Breast epithelium (tissue), 3 donors: Measurements from ENCODE around the gene SACM1L.

Experiments used
- POLR2A ChIP-seq: fragments of 450-650 bp; IDR thresholded peaks from one replicate; pipeline ENCODE4 v1.6.1; 2016; ENCODE audit warnings: antibody characterized with exemption, mild to moderate bottlenecking, moderate library complexity
- POLR2AphosphoS5 ChIP-seq, 3 donors: sonication (generic); formaldehyde crosslinking; IDR thresholded peaks; one replicate each; pipeline ENCODE4 v1.6.1; 2017; ENCODE audit warnings: antibody characterized with exemption in 3 of 3
- TF ChIP-seq, protein P1 (sequence below), 3 donors: fragments of 450-650 bp; IDR thresholded peaks; one replicate each; pipeline ENCODE4 v1.5.1; 2016 to 2017; ENCODE audit warnings: antibody characterized with exemption in 3 of 3, mild to moderate bottlenecking in 3 of 3, moderate library complexity in 3 of 3

DNA sequence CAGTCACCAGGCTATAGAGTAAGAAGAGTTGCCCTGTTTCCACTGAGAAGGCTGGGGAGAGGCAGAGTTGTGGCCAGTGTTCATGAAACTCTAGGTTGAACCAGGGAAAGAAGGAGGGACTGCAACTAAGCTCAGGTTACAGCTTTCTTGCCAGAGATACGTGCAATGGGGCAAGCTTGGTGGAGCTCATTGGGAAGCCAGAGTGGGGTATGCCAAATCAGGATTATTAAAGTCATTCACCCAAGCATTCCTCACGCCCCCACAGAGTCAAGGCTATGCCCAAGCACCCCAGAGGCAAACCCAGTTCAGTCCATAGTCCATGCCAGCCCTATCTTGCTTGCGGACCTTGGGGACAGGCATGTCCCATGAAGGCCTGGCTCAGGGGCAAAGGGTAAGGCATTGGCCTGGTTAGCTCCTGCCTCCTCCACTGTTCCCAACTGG is 89.6 kb downstream of the SACM1L start:
- TF ChIP-seq POLR2A (no peak), POLR2AphosphoS5 (IDR thresholded peaks at IDR 0.05) (no peak)
- TF ChIP-seq, protein P1, sequence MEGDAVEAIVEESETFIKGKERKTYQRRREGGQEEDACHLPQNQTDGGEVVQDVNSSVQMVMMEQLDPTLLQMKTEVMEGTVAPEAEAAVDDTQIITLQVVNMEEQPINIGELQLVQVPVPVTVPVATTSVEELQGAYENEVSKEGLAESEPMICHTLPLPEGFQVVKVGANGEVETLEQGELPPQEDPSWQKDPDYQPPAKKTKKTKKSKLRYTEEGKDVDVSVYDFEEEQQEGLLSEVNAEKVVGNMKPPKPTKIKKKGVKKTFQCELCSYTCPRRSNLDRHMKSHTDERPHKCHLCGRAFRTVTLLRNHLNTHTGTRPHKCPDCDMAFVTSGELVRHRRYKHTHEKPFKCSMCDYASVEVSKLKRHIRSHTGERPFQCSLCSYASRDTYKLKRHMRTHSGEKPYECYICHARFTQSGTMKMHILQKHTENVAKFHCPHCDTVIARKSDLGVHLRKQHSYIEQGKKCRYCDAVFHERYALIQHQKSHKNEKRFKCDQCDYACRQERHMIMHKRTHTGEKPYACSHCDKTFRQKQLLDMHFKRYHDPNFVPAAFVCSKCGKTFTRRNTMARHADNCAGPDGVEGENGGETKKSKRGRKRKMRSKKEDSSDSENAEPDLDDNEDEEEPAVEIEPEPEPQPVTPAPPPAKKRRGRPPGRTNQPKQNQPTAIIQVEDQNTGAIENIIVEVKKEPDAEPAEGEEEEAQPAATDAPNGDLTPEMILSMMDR (IDR thresholded peaks at IDR 0.05) = no peak
